ENCODE results near the gene MRPL18.
"Not testable (repeated sequence)": the region's sequence is repeated elsewhere in the genome, so short reads cannot be mapped to it uniquely, and the experiment has no call there.

MRPL18 gene

DNA sequence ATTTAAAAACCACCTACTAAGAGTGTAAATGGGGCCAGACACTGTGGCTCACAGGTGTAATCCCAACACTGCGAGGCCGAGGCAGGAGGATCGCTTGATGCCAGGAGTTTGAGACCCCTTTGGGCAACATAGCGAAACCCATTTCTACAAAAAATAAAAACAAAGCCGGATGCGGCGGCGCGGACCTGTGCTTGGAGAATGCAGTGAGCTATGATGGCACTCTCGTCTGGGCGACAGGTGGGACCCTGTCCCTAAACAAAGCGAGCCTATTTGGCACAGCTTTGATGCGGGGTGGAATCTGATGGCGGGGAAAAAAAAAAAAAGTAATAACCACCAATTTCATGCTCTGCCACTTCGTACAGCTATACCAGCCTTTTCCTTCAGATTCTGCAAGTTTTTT is 2.0 kb upstream of the MRPL18 start:
- H3K27me3 ChIP-seq: no peaks in the 10 kb centered on the region
- H3K4me3 ChIP-seq (ENCODE audit: low read depth, low read length): peak overlapping the region; percentile 86
- peaks cover 61% of the 10 kb centered on the region for H3K36me3 ChIP-seq
- no peak for DNase-seq
- TF ChIP-seq CTCF (IDR thresholded peaks at IDR 0.05; ENCODE audit: low read depth, low read length): no peak
- no peaks in the 10 kb centered on the region for H3K4me1 ChIP-seq
- H3K9me3 ChIP-seq: no peaks in the 10 kb centered on the region

DNA sequence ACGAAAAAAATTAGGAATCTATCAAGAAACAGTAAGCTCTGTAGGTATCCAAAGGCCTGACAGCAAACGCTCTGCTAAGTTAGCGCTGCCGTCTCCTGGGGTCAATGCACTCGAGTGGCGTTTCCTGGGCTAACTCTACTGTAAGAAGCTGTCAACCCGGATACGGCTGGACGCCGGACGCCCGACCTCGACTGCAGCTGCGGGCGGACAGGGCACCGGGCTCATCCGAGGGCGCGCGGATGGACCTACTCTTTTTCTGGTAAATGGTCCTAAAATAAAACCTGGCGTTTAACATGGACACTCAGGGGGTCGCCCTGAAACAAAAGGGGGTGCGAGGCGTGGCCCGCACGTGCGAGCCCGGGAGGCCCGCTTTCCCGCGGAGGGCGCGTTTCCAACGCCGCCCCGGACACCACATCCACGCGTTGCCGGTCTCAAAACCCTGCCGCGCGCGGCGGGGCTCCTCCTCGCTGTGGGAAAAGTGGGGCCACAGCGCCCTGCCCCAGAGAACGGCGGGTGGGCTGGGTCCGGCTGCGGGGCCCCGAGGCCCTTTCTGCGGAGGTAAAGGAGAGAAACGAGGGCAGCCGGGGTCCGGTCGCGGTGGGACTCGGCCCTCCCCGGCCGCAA is 1.4 kb upstream of the MRPL18 start:
- peak; percentile 32 for DNase-seq
- H3K4me1 ChIP-seq: no peaks in the 10 kb centered on the region
- no peaks in the 10 kb centered on the region for H3K9me3 ChIP-seq
- H3K36me3 ChIP-seq: peaks cover 56% of the 10 kb centered on the region
- peak overlapping the region; percentile 86 for H3K4me3 ChIP-seq (ENCODE audit: low read depth, low read length)
- no peaks in the 10 kb centered on the region for H3K27me3 ChIP-seq
- no peak for TF ChIP-seq CTCF (IDR thresholded peaks at IDR 0.05; ENCODE audit: low read depth, low read length)

DNA sequence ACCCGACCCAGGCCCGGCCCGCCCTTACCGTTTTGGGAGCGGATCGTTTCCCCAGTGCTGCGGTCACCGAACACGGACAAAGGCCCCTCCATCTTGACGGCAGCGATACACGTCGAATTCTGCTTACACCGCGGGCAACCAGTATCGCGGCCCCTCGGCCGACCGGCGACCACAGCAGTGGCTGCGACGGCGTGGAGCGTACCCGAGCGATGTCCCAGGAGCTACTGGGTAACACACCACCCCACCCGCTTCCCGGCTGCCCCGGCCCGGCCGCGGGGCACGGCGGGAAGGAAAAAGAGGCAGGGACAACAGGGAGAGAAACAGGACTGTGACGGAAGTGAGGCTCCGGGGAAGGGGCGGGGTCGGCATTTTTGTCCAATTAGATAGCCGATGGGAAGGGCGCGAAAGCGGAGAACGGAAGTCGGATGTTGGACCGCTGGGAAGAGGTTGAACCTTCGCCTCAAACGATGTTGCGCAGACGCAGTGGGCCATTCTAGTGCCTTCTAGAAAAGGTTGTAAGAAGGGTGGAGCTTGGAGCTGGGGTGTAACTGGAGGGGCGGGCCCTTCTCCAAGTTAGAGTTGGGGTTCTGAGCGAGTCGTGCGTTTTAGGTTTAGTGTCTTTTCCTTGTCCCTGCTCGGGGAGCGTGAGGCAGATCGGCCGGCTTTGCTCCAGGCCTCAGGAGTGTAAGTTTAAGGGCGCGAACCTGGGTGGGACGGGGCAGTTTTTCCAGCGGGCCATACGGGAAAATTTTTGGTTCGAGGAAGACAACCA is 704 bp upstream of the MRPL18 start, which contains the start of gene TCP1:
Gene TCP1, minus strand, starts transcription at position 226 of the 772 bp plus-strand sequence. Its CDS starts 134 bp downstream, at position 92.
- Histone ChIP-seq H3K4me3 (ENCODE audit: low read depth, low read length) (peak within 1 kb of the TSS; percentile 86), H3K27me3 (no peaks in the 10 kb centered on the region), H3K36me3 (peaks cover 56% of the 10 kb centered on the region), H3K9me3 (no peaks in the 10 kb centered on the region), H3K4me1 (no peaks in the 10 kb centered on the region)
- no peak for TF ChIP-seq CTCF (IDR thresholded peaks at IDR 0.05; ENCODE audit: low read depth, low read length)
- DNase-seq: peak; percentile 98

DNA sequence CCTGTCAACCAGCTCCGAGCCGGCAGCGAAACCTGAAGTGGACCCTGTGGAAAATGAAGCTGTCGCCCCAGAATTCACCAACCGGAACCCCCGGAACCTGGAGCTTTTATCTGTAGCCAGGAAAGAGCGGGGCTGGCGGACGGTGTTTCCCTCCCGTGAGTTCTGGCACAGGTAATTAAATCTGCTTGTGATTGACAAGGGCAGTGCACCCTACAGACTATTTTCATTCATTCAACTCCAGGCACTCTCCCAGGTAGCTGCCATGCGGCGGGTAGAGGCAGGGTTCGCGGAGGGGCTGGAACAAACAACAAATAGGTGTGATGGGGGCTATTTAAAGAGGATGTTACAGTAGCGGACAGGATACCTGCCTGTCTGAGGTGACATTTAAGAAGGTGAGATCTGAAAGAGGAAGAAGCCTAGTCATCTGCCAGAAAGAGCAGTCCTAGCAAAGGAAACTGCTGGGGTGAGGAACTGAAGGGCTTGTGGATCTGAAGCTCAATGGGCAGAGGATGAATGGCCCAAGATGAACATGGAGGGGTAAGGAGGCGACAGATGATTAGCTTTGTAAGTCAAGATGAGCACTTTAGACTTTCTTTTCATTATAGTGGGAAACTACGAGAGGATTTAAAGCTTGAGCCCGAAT is 810 bp downstream of the MRPL18 start:
- no peak for TF ChIP-seq CTCF (IDR thresholded peaks at IDR 0.05; ENCODE audit: low read depth, low read length)
- Histone ChIP-seq H3K4me1 (no peaks in the 10 kb centered on the region), H3K9me3 (no peaks in the 10 kb centered on the region), H3K27me3 (no peaks in the 10 kb centered on the region), H3K36me3 (peaks cover 41% of the 10 kb centered on the region), H3K4me3 (ENCODE audit: low read depth, low read length) (peak overlapping the region; percentile 86)
- DNase-seq: no peak

GRCh38 chr6:159794976-159795375 is 4.7 kb downstream of the MRPL18 start:
- H3K9me3 ChIP-seq; H3K27me3 ChIP-seq; DNase-seq; H3K4me3 ChIP-seq (ENCODE audit: low read depth, low read length); H3K4me1 ChIP-seq: not testable (repeated sequence)
- H3K36me3 ChIP-seq: peaks cover 45% of the 10 kb centered on the region

DNA sequence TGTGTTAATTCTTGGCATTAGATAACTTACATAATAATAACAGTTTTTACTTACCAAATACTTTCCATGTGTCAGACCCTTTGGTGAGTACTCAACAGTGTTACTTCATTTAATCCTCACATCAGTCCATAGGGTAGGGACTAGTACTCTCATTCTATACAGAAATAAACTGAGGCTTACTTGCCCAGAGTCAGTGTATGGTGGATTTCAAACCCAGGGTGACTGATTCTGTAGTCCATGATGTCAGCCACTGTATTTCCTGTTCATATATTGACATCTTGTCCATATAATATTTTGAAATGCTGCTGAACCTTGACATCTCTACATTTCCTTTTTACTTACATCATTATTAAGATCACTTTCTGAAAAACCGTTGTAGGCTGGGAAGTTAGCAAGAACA is 7.3 kb downstream of the MRPL18 start:
- TF ChIP-seq CTCF (IDR thresholded peaks at IDR 0.05; ENCODE audit: low read depth, low read length): no peak
- DNase-seq: no peak
- Histone ChIP-seq H3K9me3 (no peaks in the 10 kb centered on the region), H3K4me1 (no peaks in the 10 kb centered on the region), H3K4me3 (ENCODE audit: low read depth, low read length) (no peak overlapping the region), H3K27me3 (no peaks in the 10 kb centered on the region), H3K36me3 (peaks cover 38% of the 10 kb centered on the region)

All from BE2C (cell line).